Coronary artery (tissue), 2 donors: ENCODE data around the gene MAB21L4.

Experiments used
- DNase-seq: peaks from one replicate; pipeline ENCODE4 v3.0.0-alpha.2; 2017; ENCODE audit warnings: low spot score
- H3K27ac ChIP-seq, 2 donors: fragments of 200-600 bp; sonication (generic); one replicate each; pipeline ENCODE4 v1.5.1; 2016 to 2019
- H3K4me3 ChIP-seq: fragments of 200-600 bp; sonication (generic); 2 replicates; pipeline ENCODE4 v1.5.1; 2016; ENCODE audit warnings: mild to moderate bottlenecking, moderate library complexity
- CTCF ChIP-seq: fragments of 200-600 bp; sonication (generic); IDR thresholded peaks from one replicate; pipeline ENCODE4 v1.5.1; 2019; ENCODE audit warnings: antibody characterized with exemption

Gene MAB21L4

DNA sequence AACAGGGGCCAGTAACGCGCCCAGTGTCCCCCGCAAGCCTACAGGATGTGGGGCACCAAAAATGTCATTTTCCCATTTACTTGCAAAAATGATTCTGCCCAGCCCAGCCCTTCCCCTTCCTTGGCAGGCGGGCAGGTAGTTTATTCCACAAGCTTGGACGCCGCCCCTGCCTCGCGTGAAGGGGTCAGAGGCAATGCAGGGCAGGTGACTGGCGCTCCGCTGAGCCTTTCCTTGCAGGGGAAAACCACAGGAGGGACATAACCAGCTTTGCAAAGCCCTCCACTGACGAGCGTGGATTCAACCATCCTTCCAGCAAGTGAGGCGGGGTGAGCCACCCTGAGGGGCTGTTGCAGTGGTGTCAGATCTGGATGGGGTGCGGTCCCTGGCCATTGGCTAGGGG lies 5.3 kb downstream of the MAB21L4 start:
- H3K4me3 ChIP-seq, result no peak overlapping the region
- DNase-seq, result no peak
- H3K27ac ChIP-seq, result no peak overlapping the region
- no peak for TF ChIP-seq CTCF

DNA sequence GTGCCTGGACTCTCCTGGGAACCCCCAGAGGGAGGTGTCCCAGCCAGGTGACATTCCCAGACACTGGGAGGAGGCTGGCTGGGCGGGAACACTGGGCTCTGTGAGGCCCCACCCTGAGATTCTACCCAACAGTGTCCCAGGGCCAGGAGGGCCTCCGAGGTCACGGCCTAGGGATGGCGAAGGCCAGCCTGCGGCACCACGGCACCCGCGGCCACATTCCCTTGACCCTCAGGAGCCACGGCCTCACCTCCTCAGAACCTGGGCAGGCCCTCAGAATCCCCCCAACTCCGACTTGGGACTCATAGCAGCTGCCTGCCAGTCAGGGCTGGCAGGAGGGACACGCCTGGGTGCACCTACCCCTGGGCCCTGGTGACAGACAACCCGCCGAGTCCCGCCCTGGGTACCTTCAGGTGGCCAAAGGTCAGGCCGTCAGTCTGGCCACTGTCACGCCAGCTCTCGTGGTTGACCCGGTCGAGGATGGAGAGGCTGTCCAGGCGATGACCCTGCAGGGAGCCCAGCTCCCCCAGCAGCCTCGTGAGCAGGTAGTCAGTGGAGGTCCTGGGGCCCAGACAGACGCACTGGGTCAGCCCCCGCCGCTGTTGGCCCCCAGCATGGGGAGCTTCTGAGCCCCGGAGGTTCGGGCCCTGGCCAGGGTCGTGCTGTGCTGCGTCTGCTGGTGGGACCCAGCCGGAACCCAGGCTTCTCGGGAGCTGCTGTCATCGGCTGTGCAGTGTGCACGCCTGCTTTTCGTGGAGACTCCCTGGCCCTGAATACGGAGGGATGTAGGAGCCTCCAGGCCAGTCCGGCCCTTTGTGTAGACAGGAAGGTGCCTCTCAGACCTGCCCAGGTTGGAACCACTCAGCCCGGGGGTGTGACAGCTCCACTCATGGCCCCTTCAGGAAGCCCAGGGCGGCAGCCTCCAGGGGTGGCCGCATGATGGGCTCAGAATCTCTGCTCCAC lies 6.1 kb downstream of the MAB21L4 start:
- DNase-seq, result no peak
- Histone ChIP-seq H3K4me3 (no peak overlapping the region), H3K27ac (no peak overlapping the region)
- TF ChIP-seq CTCF, result no peak

DNA sequence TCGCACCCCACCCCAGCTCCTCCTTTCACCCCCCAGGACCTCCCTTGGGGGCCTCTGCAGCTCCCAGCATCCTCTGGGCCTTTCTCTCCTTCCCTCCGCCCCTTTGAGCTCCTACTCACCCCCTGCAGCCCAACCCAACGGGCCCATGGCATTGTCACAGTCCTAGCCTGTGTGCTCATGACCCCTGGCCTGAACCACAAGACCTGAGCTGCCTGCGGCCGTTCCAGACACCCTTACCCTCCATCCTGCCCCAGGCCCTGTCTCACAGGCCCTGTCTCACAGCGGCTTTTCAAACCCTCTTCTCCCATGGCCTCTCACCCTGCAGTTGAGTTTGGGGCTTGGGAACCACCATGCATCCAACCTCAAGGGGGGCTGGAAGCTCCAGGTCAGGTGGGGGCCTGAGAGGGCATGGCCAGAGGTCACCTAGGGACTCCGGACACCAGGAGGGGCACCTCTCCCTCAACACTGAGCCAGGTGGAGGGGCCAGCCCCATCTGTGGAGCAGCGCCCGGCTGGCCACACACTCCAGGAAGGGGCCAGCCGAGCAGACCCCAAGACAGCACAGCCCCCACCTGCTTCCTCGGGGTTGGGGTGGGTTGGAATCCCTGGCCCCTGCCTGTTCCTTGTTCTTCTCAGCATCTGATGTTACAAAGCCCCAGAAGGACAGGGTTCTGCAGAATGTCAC lies 6.9 kb downstream of the MAB21L4 start:
- no peak overlapping the region for H3K4me3 ChIP-seq
- H3K27ac ChIP-seq, result no peak overlapping the region
- TF ChIP-seq CTCF, result no peak
- DNase-seq, result no peak

DNA sequence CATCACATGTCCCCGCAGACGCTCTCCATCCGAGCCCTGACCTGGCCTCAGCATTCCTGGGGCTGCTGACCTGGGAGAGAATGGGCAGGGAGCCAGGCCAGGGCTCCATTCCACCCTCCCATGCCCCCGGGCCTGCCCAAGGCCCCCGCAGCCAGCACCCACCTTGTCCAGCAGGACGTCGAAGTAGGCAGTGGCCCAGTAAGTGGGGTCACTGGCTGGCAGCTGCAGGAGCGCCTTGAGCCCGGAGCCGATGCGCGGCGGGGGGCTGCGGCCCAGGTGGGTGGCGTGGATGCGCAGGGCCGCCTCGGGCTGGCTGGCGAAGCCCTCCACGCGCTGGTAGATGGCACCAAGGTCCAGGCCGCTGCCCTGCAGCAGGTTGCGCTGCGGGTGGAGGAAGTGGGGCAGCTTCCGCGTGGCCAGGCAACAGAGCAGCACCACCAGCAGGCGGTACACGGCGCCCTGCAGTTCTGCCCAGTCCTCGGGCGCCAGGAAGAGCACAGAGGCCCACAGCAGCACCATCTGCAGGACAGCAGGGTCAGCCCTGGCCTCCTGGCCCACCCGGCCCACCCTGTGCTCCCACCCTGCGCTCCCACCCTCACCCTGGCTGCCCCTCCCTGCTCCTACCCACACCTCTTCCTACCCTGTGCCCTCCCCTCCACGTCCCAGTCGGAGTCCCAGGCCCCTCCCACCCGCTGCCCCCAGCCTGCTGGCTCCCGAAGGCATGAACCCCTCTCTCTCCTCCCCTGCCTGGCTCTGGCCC lies 7.6 kb downstream of the MAB21L4 start:
- no peak for TF ChIP-seq CTCF
- H3K27ac ChIP-seq, result no peak overlapping the region
- no peak for DNase-seq
- H3K4me3 ChIP-seq, result no peak overlapping the region

DNA sequence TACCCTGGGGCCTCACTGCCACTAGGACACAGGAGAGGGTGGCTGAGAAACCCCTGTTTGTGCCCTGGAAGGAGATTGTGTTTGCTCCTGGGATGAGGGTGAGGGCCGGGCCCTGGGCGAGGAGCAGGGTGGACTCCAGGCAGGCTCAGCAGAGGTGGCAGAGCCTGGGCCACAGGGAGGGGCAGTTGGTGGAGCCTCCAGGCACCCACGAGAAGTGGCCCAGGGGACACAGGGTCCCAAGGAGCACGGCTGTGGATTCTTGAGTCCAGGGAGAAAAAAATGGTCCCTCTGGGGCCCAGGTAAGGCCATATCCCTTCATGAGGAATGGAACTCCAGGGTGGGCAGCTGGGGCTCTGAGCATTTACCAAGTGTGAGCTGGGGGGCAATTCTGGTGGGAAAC lies 8.3 kb downstream of the MAB21L4 start:
- Histone ChIP-seq H3K4me3 (no peak overlapping the region), H3K27ac (no peak overlapping the region)
- no peak for TF ChIP-seq CTCF
- no peak for DNase-seq

- H3K27ac ChIP-seq, result no peak overlapping the region
- DNase-seq, result no peak
- no peak overlapping the region for H3K4me3 ChIP-seq
- TF ChIP-seq CTCF, result no peak
Measured at GRCh38 chr2:240886678-240887609, 9.0 kb downstream of the MAB21L4 start.
